RWPE2 (cell line): ENCODE data around the gene RBM12.
A peak's percentile ranks its signal among the peaks of the same experiment; 100 is the strongest.

Experiments
- ATAC-seq: fragments of 200-7000 bp; cut with Tn5 transposase; 3 replicates; pipeline ENCODE4 v1.9.1; 2021; ENCODE audit warnings: low read depth
- DNase-seq: peaks from one replicate; pipeline ENCODE4 v3.0.0-alpha.2; 2020; ENCODE audit warnings: low spot score
- H3K27ac ChIP-seq: fragments of 450-650 bp; 2 replicates; pipeline ENCODE4 v1.5.1; 2017; ENCODE audit warnings: mild to moderate bottlenecking; ENCODE audit not compliant: poor library complexity, severe bottlenecking
- H3K27me3 ChIP-seq: fragments of 250-450 bp; sonication (Bioruptor Pico); 2 replicates; pipeline ENCODE4 v1.5.1; 2021; ENCODE audit warnings: mild to moderate bottlenecking, moderate library complexity; ENCODE audit not compliant: insufficient read depth, poor library complexity, severe bottlenecking
- H3K36me3 ChIP-seq: fragments of 250-450 bp; sonication (Bioruptor Pico); 2 replicates; pipeline ENCODE4 v1.5.1; 2020; ENCODE audit warnings: low read depth, mild to moderate bottlenecking, moderate library complexity
- H3K4me1 ChIP-seq: fragments of 250-450 bp; sonication (Bioruptor Pico); 2 replicates; pipeline ENCODE4 v1.5.1; 2021; ENCODE audit warnings: mild to moderate bottlenecking, moderate library complexity; ENCODE audit not compliant: insufficient read depth, poor library complexity, severe bottlenecking
- H3K4me3 ChIP-seq: fragments of 250-450 bp; sonication (Bioruptor Pico); 2 replicates; pipeline ENCODE4 v1.5.1; 2021; ENCODE audit warnings: mild to moderate bottlenecking, moderate library complexity; ENCODE audit not compliant: severe bottlenecking
- H3K9me3 ChIP-seq: fragments of 250-450 bp; sonication (Bioruptor Pico); 2 replicates; pipeline ENCODE4 v1.5.1; 2021; ENCODE audit warnings: mild to moderate bottlenecking, moderate library complexity; ENCODE audit not compliant: severe bottlenecking
- CTCF ChIP-seq: fragments of 450-650 bp; IDR thresholded peaks from one replicate; pipeline ENCODE4 v1.5.1; 2017; ENCODE audit warnings: mild to moderate bottlenecking, moderate library complexity; ENCODE audit not compliant: poor library complexity, severe bottlenecking

RBM12 gene

GRCh38 chr20:35617397-35618262, 47.1 kb downstream of the RBM12 start:
- no peaks in the 10 kb centered on the region for H3K27me3 ChIP-seq
- no peaks in the 10 kb centered on the region for H3K9me3 ChIP-seq
- peak; percentile 96 for DNase-seq
- peak overlapping the region; percentile 37 for H3K4me3 ChIP-seq
- H3K27ac ChIP-seq = peak overlapping the region; percentile 69
- peak; percentile 68 for TF ChIP-seq CTCF
- peaks cover 7% of the 10 kb centered on the region; the same call in 1 of the 2 replicates for H3K36me3 ChIP-seq
- peak; percentile 18 for ATAC-seq
- H3K4me1 ChIP-seq = peaks cover 7% of the 10 kb centered on the region

DNA sequence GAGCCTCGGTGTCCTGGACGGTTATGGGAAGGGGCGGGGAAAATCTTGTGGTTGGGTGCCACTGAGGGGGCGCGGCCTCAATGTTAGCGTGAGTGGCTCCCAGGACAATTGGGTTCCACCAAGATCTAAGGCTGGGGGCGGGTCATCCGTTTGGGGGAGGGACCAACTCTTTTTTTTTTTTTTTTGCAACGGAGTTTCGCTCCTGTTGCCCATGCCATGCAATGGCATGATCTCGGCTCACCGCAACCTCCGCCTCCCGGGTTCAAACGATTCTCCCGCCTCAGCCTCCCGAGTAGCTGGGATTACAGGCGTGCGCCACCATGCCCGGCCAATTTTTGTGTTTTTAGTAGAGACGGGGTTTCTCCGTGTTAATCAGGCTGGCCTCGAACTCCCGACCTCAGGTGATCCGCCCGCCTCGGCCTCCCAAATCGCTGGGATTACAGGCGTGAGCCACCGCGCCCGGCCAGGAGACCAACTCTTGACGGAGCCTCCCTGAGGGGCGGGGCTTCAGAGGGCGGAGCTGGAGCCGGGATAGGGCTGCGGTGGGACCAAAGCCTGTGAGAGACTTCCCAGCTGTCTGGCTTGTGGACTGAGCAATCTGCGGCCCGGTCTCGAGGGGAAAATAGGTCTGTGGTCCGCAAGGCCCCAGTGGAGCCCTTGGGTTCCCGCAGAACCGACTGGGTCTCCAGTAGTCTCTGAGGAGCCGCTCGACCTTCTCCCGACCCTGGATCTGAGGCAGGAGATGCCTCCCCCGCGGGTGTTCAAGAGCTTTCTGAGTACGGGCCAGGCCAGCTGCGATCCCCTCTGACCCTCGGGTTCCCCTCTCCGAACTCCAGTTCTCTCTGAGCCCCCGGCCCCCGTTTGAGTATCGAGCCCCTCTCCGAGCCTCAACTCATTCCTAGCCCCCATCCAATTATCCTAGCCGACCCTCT, 48.0 kb downstream of the RBM12 start:
- DNase-seq (peak; percentile 95), ATAC-seq (peak; percentile 24)
- no peak for TF ChIP-seq CTCF
- H3K9me3 ChIP-seq = no peaks in the 10 kb centered on the region
- no peaks in the 10 kb centered on the region for H3K27me3 ChIP-seq
- H3K4me1 ChIP-seq = peaks cover 7% of the 10 kb centered on the region
- peak overlapping the region; percentile 69 for H3K27ac ChIP-seq
- H3K36me3 ChIP-seq = no peaks in the 10 kb centered on the region
- H3K4me3 ChIP-seq = peak overlapping the region; percentile 37

- Histone ChIP-seq H3K36me3 (no peaks in the 10 kb centered on the region), H3K27ac (peak within 1 kb of the TSS; percentile 69), H3K4me3 (peak within 1 kb of the TSS; percentile 38), H3K27me3 (no peaks in the 10 kb centered on the region), H3K9me3 (no peaks in the 10 kb centered on the region), H3K4me1 (peaks cover 7% of the 10 kb centered on the region)
- ATAC-seq (peak; percentile 70), DNase-seq (peak; percentile 100)
- TF ChIP-seq CTCF = no peak
Observed at GRCh38 chr20:35615667-35616464, 48.8 kb downstream of the RBM12 start, which contains the start of gene SPAG4. TSS of gene SPAG4 (plus strand) at chr20:35615829. CDS start at chr20:35616004, 175 bp downstream.

DNA sequence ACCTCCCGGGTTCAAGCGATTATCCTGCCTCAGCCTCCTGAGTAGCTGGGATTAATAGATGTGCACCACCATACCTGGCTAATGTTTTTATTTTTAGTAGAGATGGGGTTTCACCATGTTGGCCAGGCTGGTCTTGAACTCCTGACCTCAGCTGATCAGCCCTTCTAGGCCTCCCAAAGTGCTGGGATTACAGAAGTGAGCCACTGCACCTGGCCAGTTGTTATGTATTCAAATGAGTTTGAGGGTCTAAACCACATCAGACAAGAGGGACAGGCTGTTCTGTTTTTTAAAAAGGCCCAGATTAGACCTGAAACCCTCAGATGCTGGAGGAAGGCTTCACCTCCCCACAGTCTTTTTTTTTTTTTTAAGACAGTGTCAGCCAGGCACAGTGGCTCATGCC, 53.2 kb downstream of the RBM12 start:
- H3K4me3 ChIP-seq = no peak overlapping the region
- no peaks in the 10 kb centered on the region for H3K36me3 ChIP-seq
- TF ChIP-seq CTCF = no peak
- H3K27me3 ChIP-seq = no peaks in the 10 kb centered on the region
- H3K27ac ChIP-seq = no peak overlapping the region
- DNase-seq (peak; percentile 15), ATAC-seq (no peak)
- H3K9me3 ChIP-seq = no peaks in the 10 kb centered on the region
- H3K4me1 ChIP-seq = peaks cover 12% of the 10 kb centered on the region
